ENCODE measurements around the gene TNFRSF1B. TPM values are rescaled to one million over a fixed set of nuclear protein-coding genes. Genes with fewer than 3 reads are reported as not detected.

Gene TNFRSF1B
- total RNA-seq, 1 donor from 2014 or later = 139 TPM

DNA sequence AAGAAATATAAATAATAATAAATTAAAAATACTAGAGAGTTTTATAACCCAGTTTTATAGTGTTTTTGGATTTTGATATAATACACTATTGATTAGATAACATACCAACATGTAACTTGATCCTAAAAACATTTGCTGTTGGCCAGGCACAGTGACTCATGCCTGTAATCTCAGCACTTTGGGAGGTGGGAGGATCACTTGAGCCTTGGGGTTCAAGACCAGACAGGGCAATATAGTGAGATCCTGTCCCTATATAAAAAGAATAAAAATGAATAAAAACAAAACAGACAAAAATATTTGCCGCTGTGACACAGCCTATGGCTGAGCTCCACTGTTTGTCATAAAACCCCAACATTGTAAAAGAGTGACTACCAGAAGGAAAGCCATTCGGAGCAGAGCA is 89.1 kb downstream of the TNFRSF1B start:
- TF ChIP-seq, protein P1, sequence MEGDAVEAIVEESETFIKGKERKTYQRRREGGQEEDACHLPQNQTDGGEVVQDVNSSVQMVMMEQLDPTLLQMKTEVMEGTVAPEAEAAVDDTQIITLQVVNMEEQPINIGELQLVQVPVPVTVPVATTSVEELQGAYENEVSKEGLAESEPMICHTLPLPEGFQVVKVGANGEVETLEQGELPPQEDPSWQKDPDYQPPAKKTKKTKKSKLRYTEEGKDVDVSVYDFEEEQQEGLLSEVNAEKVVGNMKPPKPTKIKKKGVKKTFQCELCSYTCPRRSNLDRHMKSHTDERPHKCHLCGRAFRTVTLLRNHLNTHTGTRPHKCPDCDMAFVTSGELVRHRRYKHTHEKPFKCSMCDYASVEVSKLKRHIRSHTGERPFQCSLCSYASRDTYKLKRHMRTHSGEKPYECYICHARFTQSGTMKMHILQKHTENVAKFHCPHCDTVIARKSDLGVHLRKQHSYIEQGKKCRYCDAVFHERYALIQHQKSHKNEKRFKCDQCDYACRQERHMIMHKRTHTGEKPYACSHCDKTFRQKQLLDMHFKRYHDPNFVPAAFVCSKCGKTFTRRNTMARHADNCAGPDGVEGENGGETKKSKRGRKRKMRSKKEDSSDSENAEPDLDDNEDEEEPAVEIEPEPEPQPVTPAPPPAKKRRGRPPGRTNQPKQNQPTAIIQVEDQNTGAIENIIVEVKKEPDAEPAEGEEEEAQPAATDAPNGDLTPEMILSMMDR (IDR thresholded peaks at IDR 0.05) = no peak
- H3K9me3 ChIP-seq = no peaks in the 10 kb centered on the region
- no peak for DNase-seq (ENCODE audit: low spot score in 2 of 2)
- H3K36me3 ChIP-seq = peaks cover 74 to 83% of the 10 kb centered on the region in 2 donors
- H3K4me1 ChIP-seq = no peaks in the 10 kb centered on the region
- no peak overlapping the region for H3K27ac ChIP-seq
- no peak overlapping the region for H3K4me3 ChIP-seq
- H3K27me3 ChIP-seq = no peaks in the 10 kb centered on the region
- intact Hi-C loops (cut with DNase I) = no loop called here

DNA sequence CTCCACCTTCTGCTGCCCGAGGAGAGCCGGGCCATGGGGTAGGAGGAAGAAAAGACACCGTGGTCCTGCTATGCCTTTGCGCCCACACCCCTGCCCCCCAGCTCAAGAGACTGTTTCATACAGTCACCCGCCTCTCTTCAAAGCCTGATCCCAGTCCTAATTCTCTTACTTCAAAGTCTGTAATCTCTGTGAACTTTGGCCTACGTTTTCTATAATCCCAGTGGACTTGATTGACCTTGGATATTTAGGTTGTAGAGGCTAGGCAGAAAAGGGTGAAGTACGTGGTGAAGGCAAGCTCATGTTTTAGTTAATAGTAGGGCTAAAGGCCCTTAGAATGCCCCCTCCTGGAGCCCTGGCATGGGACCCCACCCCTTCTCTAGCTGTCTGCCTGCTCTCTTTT is 91.5 kb downstream of the TNFRSF1B start:
- H3K9me3 ChIP-seq = no peaks in the 10 kb centered on the region
- H3K27me3 ChIP-seq = no peaks in the 10 kb centered on the region
- no peak for DNase-seq (ENCODE audit: low spot score in 2 of 2)
- H3K36me3 ChIP-seq = peaks cover 81 to 92% of the 10 kb centered on the region in 2 donors
- intact Hi-C loops (cut with DNase I) = no loop called here
- H3K4me3 ChIP-seq = no peak overlapping the region
- no peak overlapping the region for H3K27ac ChIP-seq
- TF ChIP-seq, protein P1 (IDR thresholded peaks at IDR 0.05) = no peak
- H3K4me1 ChIP-seq = no peaks in the 10 kb centered on the region

Other genes with a start within 250 kb of the TNFRSF1B start
- 206 TPM for gene KIAA2013, start 240.6 kb upstream of the TNFRSF1B start, total RNA-seq
- 79.9 TPM for gene PLOD1, start 232.3 kb upstream of the TNFRSF1B start, total RNA-seq
- 85.6 TPM for gene MFN2, start 186.5 kb upstream of the TNFRSF1B start, total RNA-seq
- gene MIIP, start 147.5 kb upstream of the TNFRSF1B start, total RNA-seq = 51.5 TPM
- 22.8 TPM for gene TNFRSF8, start 103.7 kb upstream of the TNFRSF1B start, total RNA-seq
- 28.3 TPM for gene VPS13D, start 63.0 kb downstream of the TNFRSF1B start, total RNA-seq

Data from ascending aorta (tissue), 2 donors.